HCT116 (cell line): Measurements from ENCODE around the gene CDC42BPB.

Experiments used
- ELF1 ChIP-seq: IDR thresholded peaks from 2 replicates; pipeline ENCODE4 v1.6.1; 2012; ENCODE audit warnings: low read depth, borderline replicate concordance
- EZH2phosphoT487 ChIP-seq: fragments of 200-600 bp; IDR thresholded peaks from 2 replicates; pipeline ENCODE4 v1.6.1; 2018; ENCODE audit warnings: antibody characterized with exemption, borderline replicate concordance
- POLR2A ChIP-seq: IDR thresholded peaks from 2 replicates; pipeline ENCODE4 v1.7.0; 2011; ENCODE audit warnings: borderline replicate concordance; ENCODE audit not compliant: insufficient read depth, insufficient read length; ENCODE audit errors: extremely low read depth
- ZFX ChIP-seq: fragments of 450-650 bp; IDR thresholded peaks from 2 replicates; pipeline ENCODE4 v1.6.1; 2017
- TF ChIP-seq, protein P1 (sequence below), 3 experiments: fragments of 200-600 bp in 1 of 3; sonication (generic) in 1 of 3; IDR thresholded peaks in 2 of 3; conservative IDR thresholded peaks in 1 of 3; 2 replicates each; pipeline ENCODE4 v1.5.1; 2012 to 2017; ENCODE audit warnings: low read depth in 2 of 3, low read length in 2 of 3, antibody characterized with exemption in 1 of 3, borderline replicate concordance in 1 of 3, control low read depth in 1 of 3, mild to moderate bottlenecking in 1 of 3, mixed read lengths in 1 of 3, mixed run types in 1 of 3, moderate library complexity in 1 of 3; ENCODE audit not compliant: insufficient read depth in 1 of 3
- TF ChIP-seq, protein P2 (sequence below): IDR thresholded peaks from 2 replicates; pipeline ENCODE4 v1.6.1; 2012; ENCODE audit warnings: low read depth
- TF ChIP-seq, protein P3 (sequence below): IDR thresholded peaks from 2 replicates; pipeline ENCODE4 v1.6.1; 2012

DNA sequence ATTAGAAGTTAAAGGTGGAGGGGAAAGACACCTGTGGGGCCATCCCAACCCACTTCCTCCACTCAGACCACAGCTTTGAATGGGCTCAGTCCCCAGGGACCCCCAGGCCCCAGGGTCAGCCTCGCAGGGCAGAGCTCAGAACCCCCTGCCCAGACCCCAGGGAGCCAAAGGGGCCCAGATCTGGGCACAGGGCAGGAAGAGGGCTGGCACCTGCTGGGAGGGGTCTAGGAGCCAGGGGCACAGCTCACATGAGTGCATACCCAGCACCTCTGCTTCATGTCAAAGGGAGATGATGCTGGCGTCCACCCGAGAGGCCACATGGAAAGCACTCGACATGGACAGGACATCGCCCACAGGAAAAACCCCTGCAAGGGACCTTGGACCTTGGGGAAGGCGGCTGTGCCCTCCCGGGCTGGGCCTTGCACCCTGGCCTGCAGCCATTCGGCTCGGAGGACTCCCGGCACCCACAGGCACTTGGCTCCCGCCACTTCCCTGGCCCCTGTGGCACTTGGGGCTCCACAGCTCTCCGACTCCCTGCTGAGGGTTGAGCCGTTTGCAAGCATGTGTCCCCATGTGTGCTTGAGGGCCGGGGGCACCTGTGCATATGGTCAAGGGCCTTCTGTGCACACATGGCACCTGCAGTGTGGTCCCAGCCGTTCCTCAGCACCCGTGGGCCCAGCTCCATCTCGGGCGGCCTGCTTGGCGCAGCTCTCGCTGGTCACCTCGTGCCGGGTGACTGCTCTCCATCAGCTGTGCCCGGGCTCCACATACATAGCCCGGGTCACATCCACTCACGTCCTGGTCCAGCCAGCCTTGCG lies 142.7 kb downstream of the CDC42BPB start:
- TF ChIP-seq, protein P1, sequence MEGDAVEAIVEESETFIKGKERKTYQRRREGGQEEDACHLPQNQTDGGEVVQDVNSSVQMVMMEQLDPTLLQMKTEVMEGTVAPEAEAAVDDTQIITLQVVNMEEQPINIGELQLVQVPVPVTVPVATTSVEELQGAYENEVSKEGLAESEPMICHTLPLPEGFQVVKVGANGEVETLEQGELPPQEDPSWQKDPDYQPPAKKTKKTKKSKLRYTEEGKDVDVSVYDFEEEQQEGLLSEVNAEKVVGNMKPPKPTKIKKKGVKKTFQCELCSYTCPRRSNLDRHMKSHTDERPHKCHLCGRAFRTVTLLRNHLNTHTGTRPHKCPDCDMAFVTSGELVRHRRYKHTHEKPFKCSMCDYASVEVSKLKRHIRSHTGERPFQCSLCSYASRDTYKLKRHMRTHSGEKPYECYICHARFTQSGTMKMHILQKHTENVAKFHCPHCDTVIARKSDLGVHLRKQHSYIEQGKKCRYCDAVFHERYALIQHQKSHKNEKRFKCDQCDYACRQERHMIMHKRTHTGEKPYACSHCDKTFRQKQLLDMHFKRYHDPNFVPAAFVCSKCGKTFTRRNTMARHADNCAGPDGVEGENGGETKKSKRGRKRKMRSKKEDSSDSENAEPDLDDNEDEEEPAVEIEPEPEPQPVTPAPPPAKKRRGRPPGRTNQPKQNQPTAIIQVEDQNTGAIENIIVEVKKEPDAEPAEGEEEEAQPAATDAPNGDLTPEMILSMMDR (IDR thresholded peaks at IDR 0.05 in 2 of 3, conservative IDR thresholded peaks at IDR 0.05 in 1 of 3; ENCODE audit: borderline replicate concordance in 1 of 3, insufficient read depth in 1 of 3, low read depth in 2 of 3, low read length in 2 of 3), result no peak
- TF ChIP-seq, protein P2, sequence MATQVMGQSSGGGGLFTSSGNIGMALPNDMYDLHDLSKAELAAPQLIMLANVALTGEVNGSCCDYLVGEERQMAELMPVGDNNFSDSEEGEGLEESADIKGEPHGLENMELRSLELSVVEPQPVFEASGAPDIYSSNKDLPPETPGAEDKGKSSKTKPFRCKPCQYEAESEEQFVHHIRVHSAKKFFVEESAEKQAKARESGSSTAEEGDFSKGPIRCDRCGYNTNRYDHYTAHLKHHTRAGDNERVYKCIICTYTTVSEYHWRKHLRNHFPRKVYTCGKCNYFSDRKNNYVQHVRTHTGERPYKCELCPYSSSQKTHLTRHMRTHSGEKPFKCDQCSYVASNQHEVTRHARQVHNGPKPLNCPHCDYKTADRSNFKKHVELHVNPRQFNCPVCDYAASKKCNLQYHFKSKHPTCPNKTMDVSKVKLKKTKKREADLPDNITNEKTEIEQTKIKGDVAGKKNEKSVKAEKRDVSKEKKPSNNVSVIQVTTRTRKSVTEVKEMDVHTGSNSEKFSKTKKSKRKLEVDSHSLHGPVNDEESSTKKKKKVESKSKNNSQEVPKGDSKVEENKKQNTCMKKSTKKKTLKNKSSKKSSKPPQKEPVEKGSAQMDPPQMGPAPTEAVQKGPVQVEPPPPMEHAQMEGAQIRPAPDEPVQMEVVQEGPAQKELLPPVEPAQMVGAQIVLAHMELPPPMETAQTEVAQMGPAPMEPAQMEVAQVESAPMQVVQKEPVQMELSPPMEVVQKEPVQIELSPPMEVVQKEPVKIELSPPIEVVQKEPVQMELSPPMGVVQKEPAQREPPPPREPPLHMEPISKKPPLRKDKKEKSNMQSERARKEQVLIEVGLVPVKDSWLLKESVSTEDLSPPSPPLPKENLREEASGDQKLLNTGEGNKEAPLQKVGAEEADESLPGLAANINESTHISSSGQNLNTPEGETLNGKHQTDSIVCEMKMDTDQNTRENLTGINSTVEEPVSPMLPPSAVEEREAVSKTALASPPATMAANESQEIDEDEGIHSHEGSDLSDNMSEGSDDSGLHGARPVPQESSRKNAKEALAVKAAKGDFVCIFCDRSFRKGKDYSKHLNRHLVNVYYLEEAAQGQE, result no peak
- TF ChIP-seq ZFX, result no peak
- no peak for TF ChIP-seq EZH2phosphoT487
- TF ChIP-seq, protein P3, sequence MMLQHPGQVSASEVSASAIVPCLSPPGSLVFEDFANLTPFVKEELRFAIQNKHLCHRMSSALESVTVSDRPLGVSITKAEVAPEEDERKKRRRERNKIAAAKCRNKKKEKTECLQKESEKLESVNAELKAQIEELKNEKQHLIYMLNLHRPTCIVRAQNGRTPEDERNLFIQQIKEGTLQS, result no peak
- TF ChIP-seq POLR2A, result no peak
- no peak for TF ChIP-seq ELF1
